HUES64 (cell line): Measurements from ENCODE around the gene LLGL1. TPM values are rescaled to one million over a fixed set of nuclear protein-coding genes. Genes with fewer than 3 reads are reported as not detected.

Experiments
- H3K27ac ChIP-seq: 2 replicates; pipeline ENCODE4 v1.7.0; 2013; ENCODE audit warnings: low read depth, low read length, inconsistent platforms
- H3K27me3 ChIP-seq: 2 replicates; pipeline ENCODE4 v1.6.1; 2013; ENCODE audit warnings: mild to moderate bottlenecking, low read length; ENCODE audit not compliant: insufficient read depth
- H3K36me3 ChIP-seq: 2 replicates; pipeline ENCODE4 v1.6.1; 2013; ENCODE audit warnings: mild to moderate bottlenecking, low read length; ENCODE audit not compliant: insufficient read depth
- H3K4me1 ChIP-seq: 2 replicates; pipeline ENCODE4 v1.6.1; 2013; ENCODE audit warnings: mild to moderate bottlenecking, low read length, moderate library complexity; ENCODE audit not compliant: insufficient read depth
- H3K4me3 ChIP-seq: 2 replicates; pipeline ENCODE4 v1.5.1; 2013; ENCODE audit warnings: mild to moderate bottlenecking, low read length, moderate library complexity
- H3K9ac ChIP-seq: 2 replicates; pipeline ENCODE4 v1.6.1; 2013; ENCODE audit warnings: mild to moderate bottlenecking, low read depth, low read length
- H3K9me3 ChIP-seq: 2 replicates; pipeline ENCODE4 v1.6.1; 2013; ENCODE audit warnings: low read depth, low read length; ENCODE audit not compliant: insufficient read depth
- WGBS: fragments of 150-250, 120-280 bp; methylation state at CpG from one replicate; pipeline ENCODE4 v1.1.7; 2013; ENCODE audit warnings: missing lambda C conversion rate; 5-methylcytosine and 5-hydroxymethylcytosine counted together
- polyA plus RNA-seq, 2 experiments: library from polyadenylated mRNA; stranded (reverse); fragments of 50-300 nt; gene quantifications; one replicate each; pipeline ENCODE4 v1.2.3, GENCODE V29; 2013

LLGL1 gene
- 52.6 TPM for polyA plus RNA-seq (2013, experiment 1 of 2)
- polyA plus RNA-seq (2013, experiment 2 of 2) = 52.4 TPM

DNA sequence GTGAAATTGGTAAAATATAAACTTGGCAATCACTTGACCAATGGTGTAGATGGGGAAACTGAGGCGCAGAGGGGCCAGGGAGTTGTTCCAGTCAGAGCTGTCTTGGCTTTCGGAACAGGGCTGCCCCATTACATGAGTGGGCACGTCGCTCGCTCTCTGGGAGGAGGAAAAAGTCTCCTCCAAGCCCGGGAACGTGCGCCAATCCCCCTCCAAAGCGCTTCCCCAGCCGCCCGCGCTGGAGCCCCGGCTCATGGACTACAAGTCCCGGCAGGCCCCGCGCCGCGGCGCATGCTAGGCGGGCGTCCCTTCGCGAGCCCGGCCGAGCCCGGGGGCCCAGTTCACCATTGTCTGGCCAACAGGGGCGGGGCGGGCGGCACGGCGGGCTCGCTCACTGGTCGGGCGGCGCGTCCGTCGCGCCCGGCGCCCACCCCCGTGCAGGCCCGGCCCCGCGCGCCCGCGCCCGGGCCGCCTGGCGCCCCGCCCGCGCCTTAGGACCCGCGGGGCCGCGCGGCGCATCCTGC lies at the start of gene LLGL1:
Gene LLGL1 (plus strand): TSS at position 515 of the 521 bp plus-strand sequence. CDS start 48 bp downstream, outside the sequence.
- peak within 1 kb of the TSS; percentile 81 for H3K4me3 ChIP-seq
- peak within 1 kb of the TSS; percentile 90 for H3K9ac ChIP-seq
- peak within 1 kb of the TSS; percentile 99 for H3K27ac ChIP-seq
- H3K9me3 ChIP-seq = no peaks in the 10 kb centered on the region
- H3K4me1 ChIP-seq = peaks cover 11% of the 10 kb centered on the region
- H3K27me3 ChIP-seq = no peaks in the 10 kb centered on the region
- under 1% methylated on average over 60 of the region's 60 CpGs for WGBS
- no peaks in the 10 kb centered on the region for H3K36me3 ChIP-seq

GRCh38 chr17:18176176-18176575 lies 49.3 kb upstream of the LLGL1 start:
- no peak overlapping the region for H3K9ac ChIP-seq
- no peak overlapping the region for H3K4me3 ChIP-seq
- no peaks in the 10 kb centered on the region for H3K9me3 ChIP-seq
- 90% methylated on average over 7 of the region's 7 CpGs for WGBS
- H3K36me3 ChIP-seq = no peaks in the 10 kb centered on the region
- no peaks in the 10 kb centered on the region for H3K27me3 ChIP-seq
- H3K27ac ChIP-seq = no peak overlapping the region
- no peaks in the 10 kb centered on the region for H3K4me1 ChIP-seq

DNA sequence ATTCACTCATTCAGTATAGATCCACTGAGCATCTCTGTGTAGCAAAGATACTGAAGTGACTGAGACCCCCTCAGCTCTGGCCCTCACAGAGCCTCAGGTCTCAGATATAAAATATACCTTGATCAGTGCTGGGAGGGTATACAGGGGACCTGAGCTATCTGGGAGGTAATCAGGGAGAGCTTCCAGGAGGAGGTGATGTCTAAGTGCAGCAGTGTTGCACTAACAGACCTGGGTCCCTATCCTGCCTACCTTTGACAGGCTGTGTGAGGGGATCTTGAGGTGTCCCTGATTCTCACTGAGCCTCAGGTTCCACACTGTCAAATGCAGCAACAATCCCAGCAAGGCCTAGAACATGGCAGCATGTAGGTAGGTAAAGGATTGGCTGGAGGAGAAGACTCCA lies 48.3 kb upstream of the LLGL1 start:
- no peak overlapping the region for H3K4me3 ChIP-seq

GRCh38 chr17:18177722-18178121 lies 47.7 kb upstream of the LLGL1 start:
- no peak overlapping the region for H3K9ac ChIP-seq
- no peak overlapping the region for H3K4me3 ChIP-seq
- peaks cover 4% of the 10 kb centered on the region; the same call in 1 of the 2 replicates for H3K4me1 ChIP-seq
- no peaks in the 10 kb centered on the region for H3K36me3 ChIP-seq
- no peaks in the 10 kb centered on the region for H3K9me3 ChIP-seq
- no peaks in the 10 kb centered on the region for H3K27me3 ChIP-seq
- no peak overlapping the region for H3K27ac ChIP-seq
- 95% methylated on average over 8 of the region's 8 CpGs for WGBS

More for the DNA sequence above, 48.3 kb upstream of the LLGL1 start:
- H3K36me3 ChIP-seq = no peaks in the 10 kb centered on the region
- H3K4me1 ChIP-seq = peaks cover 2% of the 10 kb centered on the region; the same call in 1 of the 2 replicates
- H3K27me3 ChIP-seq = no peaks in the 10 kb centered on the region
- H3K27ac ChIP-seq = no peak overlapping the region
- no peaks in the 10 kb centered on the region for H3K9me3 ChIP-seq
- no peak overlapping the region for H3K9ac ChIP-seq

- Histone ChIP-seq H3K27ac (no peak overlapping the region), H3K4me3 (no peak overlapping the region), H3K9ac (no peak overlapping the region), H3K27me3 (no peaks in the 10 kb centered on the region), H3K4me1 (peaks cover 4% of the 10 kb centered on the region; the same call in 1 of the 2 replicates), H3K36me3 (no peaks in the 10 kb centered on the region), H3K9me3 (no peaks in the 10 kb centered on the region)
- 92% methylated on average over 1 of the region's 1 CpG for WGBS
Measured at GRCh38 chr17:18179196-18179595, 46.2 kb upstream of the LLGL1 start.

DNA sequence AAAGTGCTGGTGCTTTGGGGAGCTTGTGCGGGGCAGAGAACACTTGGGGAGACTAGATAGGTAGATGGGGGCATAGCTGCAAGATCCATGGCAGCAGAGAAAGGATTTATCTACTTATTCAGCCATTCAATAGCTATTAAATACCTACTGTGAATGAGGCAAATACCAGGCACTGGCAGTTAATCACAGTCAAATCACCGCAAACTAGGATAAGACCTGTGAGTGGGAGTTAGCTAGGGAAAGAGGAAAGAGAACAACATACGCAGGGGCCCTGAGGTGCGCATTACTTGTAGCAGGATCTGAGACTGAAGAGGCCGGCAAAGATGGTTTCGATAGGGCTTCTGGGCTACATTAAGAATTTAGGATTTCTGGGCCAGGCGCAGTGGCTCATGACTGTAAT lies 45.6 kb upstream of the LLGL1 start:
- H3K9ac ChIP-seq = no peak overlapping the region; the same call in 1 of the 2 replicates
- no peaks in the 10 kb centered on the region for H3K9me3 ChIP-seq
- peaks cover 4% of the 10 kb centered on the region; the same call in 1 of the 2 replicates for H3K4me1 ChIP-seq
- H3K27me3 ChIP-seq = no peaks in the 10 kb centered on the region
- H3K4me3 ChIP-seq = no peak overlapping the region
- 94% methylated on average over 7 of the region's 7 CpGs for WGBS
- no peak overlapping the region for H3K27ac ChIP-seq
- no peaks in the 10 kb centered on the region for H3K36me3 ChIP-seq

- Histone ChIP-seq H3K4me1 (peaks cover 19% of the 10 kb centered on the region), H3K4me3 (no peak overlapping the region), H3K9ac (no peak overlapping the region), H3K27me3 (no peaks in the 10 kb centered on the region), H3K36me3 (peaks cover 6% of the 10 kb centered on the region), H3K27ac (no peak overlapping the region), H3K9me3 (no peaks in the 10 kb centered on the region)
- WGBS = 93% methylated on average over 5 of the region's 5 CpGs
Measured at GRCh38 chr17:18181358-18181757, 44.1 kb upstream of the LLGL1 start.

GRCh38 chr17:18182110-18182977 lies 43.1 kb upstream of the LLGL1 start:
- peak overlapping the region; percentile 91 for H3K4me3 ChIP-seq
- WGBS = 47% methylated on average over 28 of the region's 28 CpGs
- H3K27me3 ChIP-seq = no peaks in the 10 kb centered on the region

DNA sequence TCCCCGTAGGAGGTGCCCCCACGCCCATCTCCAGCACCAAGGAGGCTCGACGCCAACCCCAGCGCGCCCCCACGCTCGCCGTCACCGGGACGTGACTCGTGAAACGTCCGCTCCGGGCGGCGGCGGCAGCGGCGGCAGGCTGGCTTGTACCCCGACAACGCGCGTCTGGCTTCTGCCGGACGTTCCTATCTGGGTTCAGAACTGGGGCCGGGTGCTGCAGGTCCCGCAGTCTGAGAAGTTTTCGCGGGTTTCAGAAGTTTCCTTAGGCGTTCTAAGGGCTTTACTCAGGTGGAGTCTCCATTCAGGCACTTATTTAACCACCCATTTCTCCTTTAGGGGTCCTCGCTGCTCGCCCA lies 42.5 kb upstream of the LLGL1 start:
- WGBS = 0% methylated on average over 33 of the region's 33 CpGs
- Histone ChIP-seq H3K9me3 (no peaks in the 10 kb centered on the region), H3K4me3 (peak overlapping the region; percentile 91), H3K36me3 (peaks cover 21% of the 10 kb centered on the region), H3K4me1 (peaks cover 31% of the 10 kb centered on the region), H3K9ac (peak overlapping the region; percentile 87), H3K27ac (peak overlapping the region; percentile 98), H3K27me3 (no peaks in the 10 kb centered on the region)

More at GRCh38 chr17:18182110-18182977, 43.1 kb upstream of the LLGL1 start:
- peaks cover 27% of the 10 kb centered on the region for H3K4me1 ChIP-seq
- peak overlapping the region; percentile 87 for H3K9ac ChIP-seq
- H3K27ac ChIP-seq = peak overlapping the region; percentile 98
- H3K36me3 ChIP-seq = peaks cover 15% of the 10 kb centered on the region
- H3K9me3 ChIP-seq = no peaks in the 10 kb centered on the region

DNA sequence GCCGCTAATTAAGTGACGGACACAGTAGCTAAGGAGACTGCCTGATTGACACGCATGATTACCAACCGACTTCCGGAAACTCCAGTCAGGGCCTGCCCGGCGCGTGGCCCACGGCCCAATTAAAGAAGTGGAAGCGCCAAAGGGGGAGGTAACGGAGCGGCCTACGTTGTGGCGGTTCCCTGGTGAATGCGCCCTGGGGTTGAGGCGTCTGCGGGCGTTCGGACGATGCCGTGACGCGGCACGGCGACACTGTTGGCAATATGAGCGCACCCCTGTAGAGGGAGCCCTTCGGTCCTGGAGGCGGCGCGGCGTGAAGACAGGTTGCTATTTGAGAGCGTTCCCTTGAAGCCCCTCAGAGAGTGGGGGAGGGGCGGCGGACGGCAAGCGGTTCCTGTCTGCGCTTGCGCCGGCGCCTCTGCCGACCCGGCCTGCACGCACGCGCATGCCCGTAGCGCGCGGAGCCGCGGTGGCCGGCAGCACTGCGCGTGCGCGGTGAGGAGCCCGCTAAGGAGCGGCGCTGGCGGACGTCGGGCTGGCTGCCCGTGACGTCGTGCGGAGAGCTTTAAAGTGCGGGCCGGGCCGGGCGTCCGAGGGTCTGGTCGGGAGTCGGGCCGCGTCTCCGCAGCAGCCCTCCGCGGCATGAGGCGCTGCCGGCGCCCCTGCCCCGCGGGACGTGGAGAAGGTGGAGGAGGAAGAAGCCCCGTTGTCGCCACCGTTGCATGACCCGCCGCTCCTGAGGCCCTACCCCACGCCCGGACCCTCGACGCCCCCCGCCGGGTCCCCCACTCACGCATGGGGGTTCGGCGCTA lies 41.9 kb upstream of the LLGL1 start, which contains the start of gene ALKBH5:
Gene ALKBH5 (plus strand): TSS at position 495 of the 809 bp plus-strand sequence. CDS start 416 bp downstream, outside the sequence.
- WGBS = under 1% methylated on average over 98 of the region's 98 CpGs
- Histone ChIP-seq H3K27me3 (no peaks in the 10 kb centered on the region), H3K9ac (peak within 1 kb of the TSS; percentile 87), H3K4me1 (peaks cover 31% of the 10 kb centered on the region), H3K27ac (peak within 1 kb of the TSS; percentile 98), H3K9me3 (no peaks in the 10 kb centered on the region), H3K36me3 (peaks cover 27% of the 10 kb centered on the region), H3K4me3 (peak within 1 kb of the TSS; percentile 91)
